Endodermal cell (in vitro differentiated cells): ENCODE measurements around the gene FREY1. TPM values are rescaled to one million over a fixed set of nuclear protein-coding genes. Genes with fewer than 3 reads are reported as not detected.

Source experiments
- DNase-seq: peaks from one replicate; pipeline ENCODE4 v3.0.0-alpha.2; 2017
- H3K27ac ChIP-seq: 2 replicates; pipeline ENCODE4 v1.5.1; 2013; ENCODE audit warnings: mild to moderate bottlenecking, low read depth, low read length, moderate library complexity
- H3K27me3 ChIP-seq: 2 replicates; pipeline ENCODE4 v1.6.1; 2013; ENCODE audit warnings: mild to moderate bottlenecking, low read length, moderate library complexity; ENCODE audit not compliant: insufficient read depth, control insufficient read depth, poor library complexity, severe bottlenecking
- H3K36me3 ChIP-seq: 2 replicates; pipeline ENCODE4 v1.7.0; 2013; ENCODE audit warnings: mild to moderate bottlenecking, low read length, moderate library complexity; ENCODE audit not compliant: control insufficient read depth, insufficient read depth
- H3K4me1 ChIP-seq: one replicate; pipeline ENCODE4 v1.7.0; 2013; ENCODE audit warnings: low read length; ENCODE audit not compliant: control insufficient read depth, insufficient read depth
- H3K4me3 ChIP-seq: 2 replicates; pipeline ENCODE4 v1.5.1; 2013; ENCODE audit warnings: mild to moderate bottlenecking, low read length, moderate library complexity
- H3K9ac ChIP-seq: 2 replicates; pipeline ENCODE4 v1.6.1; 2013; ENCODE audit warnings: mild to moderate bottlenecking, low read length, moderate library complexity; ENCODE audit not compliant: poor library complexity, severe bottlenecking; ENCODE audit errors: extremely low read depth
- H3K9me3 ChIP-seq: 2 replicates; pipeline ENCODE4 v1.6.1; 2013; ENCODE audit warnings: mild to moderate bottlenecking, low read length, moderate library complexity; ENCODE audit not compliant: control insufficient read depth
- H3K27ac Mint-ChIP-seq: 2 replicates; pipeline ENCODE4 v1.8.0; 2020; ENCODE audit warnings: mixed read lengths
- H3K27me3 Mint-ChIP-seq: 2 replicates; pipeline ENCODE4 v1.8.0; 2021; ENCODE audit warnings: mild to moderate bottlenecking, mixed read lengths; ENCODE audit not compliant: insufficient read depth
- H3K36me3 Mint-ChIP-seq: 2 replicates; pipeline ENCODE4 v1.8.0; 2020; ENCODE audit warnings: low read depth, mixed read lengths
- H3K4me1 Mint-ChIP-seq: 2 replicates; pipeline ENCODE4 v1.8.0; 2020; ENCODE audit warnings: mixed read lengths
- H3K4me3 Mint-ChIP-seq: 2 replicates; pipeline ENCODE4 v1.8.0; 2020; ENCODE audit warnings: mild to moderate bottlenecking, moderate library complexity, mixed read lengths
- H3K9me3 Mint-ChIP-seq: 2 replicates; pipeline ENCODE4 v1.8.0; 2020; ENCODE audit warnings: mild to moderate bottlenecking, mixed read lengths
- CTCF ChIP-seq: fragments of 200-600 bp; sonication (generic); conservative IDR thresholded peaks from 2 replicates; pipeline ENCODE4 v1.5.0; 2021; ENCODE audit warnings: antibody characterized with exemption, mild to moderate bottlenecking
- WGBS, 2 experiments: methylation state at CpG; one replicate each; pipeline versions ENCODE4 v1.1.5 to v1.1.7; 2013; ENCODE audit warnings: missing lambda C conversion rate in 2 of 2, mixed read lengths in 1 of 2; ENCODE audit not compliant: insufficient coverage in 1 of 2, insufficient read length in 1 of 2; 5-methylcytosine and 5-hydroxymethylcytosine counted together
- total RNA-seq, 2 donors: library from RNA; stranded (reverse); fragmentation: NEBNext Ultra II Directional in 1 of 2; extraction: Animal tissue kit (Norgen Biotek cat#: 25700) in 1 of 2; gene quantifications; 2 replicates in 1 of 2; 3 replicates in 1 of 2; pipeline ENCODE4 v1.2.1, GENCODE V29; 2021

Gene FREY1
- total RNA-seq, 2 donors from 2014 or later: 1.1 to 1.5 TPM

- Mint-ChIP-seq H3K27me3 (peaks cover under 1% of the 10 kb centered on the region), H3K4me1 (peaks cover 4% of the 10 kb centered on the region), H3K4me3 (no peak overlapping the region), H3K9me3 (no peaks in the 10 kb centered on the region), H3K36me3 (peaks cover 22% of the 10 kb centered on the region), H3K27ac (no peak overlapping the region)
- Histone ChIP-seq H3K4me3 (no peak overlapping the region), H3K9me3 (no peaks in the 10 kb centered on the region), H3K36me3 (peaks cover 20% of the 10 kb centered on the region), H3K9ac (no peak overlapping the region), H3K4me1 (no peaks in the 10 kb centered on the region), H3K27ac (no peak overlapping the region), H3K27me3 (peaks cover 2% of the 10 kb centered on the region)
- no peak for DNase-seq
- WGBS, 2 experiments: 90% methylated on average over 10 of the region's 10 CpGs; no CpG with 5 or more reads in 1 of the 2 experiments
- TF ChIP-seq CTCF: no peak
Measured at GRCh38 chr11:45929486-45930030, 22.5 kb upstream of the FREY1 start.

DNA sequence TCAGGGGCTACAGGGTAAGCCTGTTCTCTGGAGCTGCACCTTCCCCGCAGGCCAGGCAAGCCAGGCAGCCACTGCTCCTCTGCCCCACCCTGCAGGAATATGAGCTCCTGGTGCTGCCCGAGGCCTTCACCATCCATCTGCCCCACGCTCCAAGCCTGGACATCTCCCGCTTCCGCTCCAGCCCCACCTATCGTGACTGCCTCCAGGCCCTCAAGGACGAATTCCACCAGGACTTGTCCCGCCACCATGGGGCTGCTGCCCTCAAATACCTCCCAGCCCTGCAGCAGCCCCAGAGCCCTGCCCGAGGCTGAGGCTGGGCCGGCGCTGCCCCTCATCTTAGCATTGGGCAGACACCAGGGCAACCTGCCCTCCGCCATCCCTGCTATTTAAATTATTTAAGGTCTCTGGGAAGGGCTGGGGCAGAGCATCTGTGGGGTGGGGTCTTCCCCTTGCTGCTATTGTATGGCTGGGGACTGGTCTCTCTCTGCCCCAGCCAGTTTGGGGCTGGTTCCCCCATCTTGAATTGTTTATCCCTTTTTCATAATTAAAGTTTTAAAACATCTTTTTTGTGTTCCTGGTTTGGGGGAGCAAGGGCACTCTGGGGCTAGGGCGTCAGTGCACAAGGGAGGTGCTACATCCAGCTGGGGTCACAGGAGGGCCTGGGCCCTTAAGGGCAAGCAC lies 21.6 kb upstream of the FREY1 start:
- no peak overlapping the region for H3K27ac Mint-ChIP-seq
- DNase-seq: peak; percentile 42
- no peaks in the 10 kb centered on the region for H3K9me3 Mint-ChIP-seq
- H3K4me3 Mint-ChIP-seq: no peak overlapping the region
- no peaks in the 10 kb centered on the region for H3K9me3 ChIP-seq
- no peak overlapping the region for H3K27ac ChIP-seq
- WGBS, 2 experiments: 92 to 93% methylated on average over 10 to 13 of the region's 13 CpGs
- H3K36me3 Mint-ChIP-seq: peaks cover 14% of the 10 kb centered on the region
- TF ChIP-seq CTCF: no peak
- peaks cover 3% of the 10 kb centered on the region for H3K4me1 Mint-ChIP-seq
- peaks cover 11% of the 10 kb centered on the region for H3K27me3 ChIP-seq
- peaks cover 12% of the 10 kb centered on the region for H3K36me3 ChIP-seq
- H3K9ac ChIP-seq: no peak overlapping the region
- H3K4me1 ChIP-seq: no peaks in the 10 kb centered on the region
- H3K4me3 ChIP-seq: no peak overlapping the region
- H3K27me3 Mint-ChIP-seq: peaks cover 7% of the 10 kb centered on the region

GRCh38 chr11:45927684-45928413 lies 20.8 kb upstream of the FREY1 start:
- WGBS, 2 experiments: 92 to 93% methylated on average over 20 to 27 of the region's 27 CpGs

More at GRCh38 chr11:45927684-45928413, 20.8 kb upstream of the FREY1 start:
- Histone ChIP-seq H3K36me3 (peaks cover 4% of the 10 kb centered on the region), H3K4me3 (no peak overlapping the region), H3K27ac (no peak overlapping the region), H3K4me1 (no peaks in the 10 kb centered on the region), H3K9ac (no peak overlapping the region), H3K9me3 (no peaks in the 10 kb centered on the region), H3K27me3 (peaks cover 19% of the 10 kb centered on the region)
- H3K36me3 Mint-ChIP-seq: peaks cover 9% of the 10 kb centered on the region
- DNase-seq: peak; percentile 38
- H3K4me1 Mint-ChIP-seq: peaks cover 3% of the 10 kb centered on the region
- peaks cover 13% of the 10 kb centered on the region for H3K27me3 Mint-ChIP-seq
- TF ChIP-seq CTCF: no peak
- H3K9me3 Mint-ChIP-seq: no peaks in the 10 kb centered on the region
- H3K27ac Mint-ChIP-seq: no peak overlapping the region
- no peak overlapping the region for H3K4me3 Mint-ChIP-seq
